SK-N-SH treated with all-trans-retinoic acid at 6 μM for 48 hours (cell line): ENCODE measurements around the gene CRYGB.
"Not testable (repeated sequence)": the region's sequence is repeated elsewhere in the genome, so short reads cannot be mapped to it uniquely, and the experiment has no call there.

ENCODE experiments used
- ATAC-seq: fragments of 200-7000 bp; cut with Tn5 transposase; 3 replicates; pipeline ENCODE4 v1.9.1; 2020; ENCODE audit warnings: mild to moderate bottlenecking, moderate library complexity
- ARNTL ChIP-seq: fragments of 450-650 bp; formaldehyde crosslinking; IDR thresholded peaks from 2 replicates; pipeline ENCODE4 v1.5.0; 2020; ENCODE audit warnings: low read depth, mild to moderate bottlenecking, moderate library complexity, borderline replicate concordance
- BACH2 ChIP-seq: fragments of 250-450 bp; sonication (Bioruptor Pico); IDR thresholded peaks from 2 replicates; pipeline ENCODE4 v1.9.0; 2021; ENCODE audit warnings: mild to moderate bottlenecking, borderline replicate concordance
- CSRNP3 ChIP-seq: fragments of 250-450 bp; sonication (Bioruptor Pico); IDR thresholded peaks from 2 replicates; pipeline ENCODE4 v1.5.1; 2021; ENCODE audit warnings: mild to moderate bottlenecking, moderate library complexity
- ESRRG ChIP-seq: fragments of 250-450 bp; sonication (Bioruptor Pico); IDR thresholded peaks from 2 replicates; pipeline ENCODE4 v1.6.1; 2021; ENCODE audit warnings: mild to moderate bottlenecking
- GLIS3 ChIP-seq: fragments of 250-450 bp; sonication (Bioruptor Pico); IDR thresholded peaks from 2 replicates; pipeline ENCODE4 v1.5.0; 2020; ENCODE audit warnings: mild to moderate bottlenecking, moderate library complexity
- ISL1 ChIP-seq: fragments of 250-450 bp; sonication (Bioruptor Pico); IDR thresholded peaks from 2 replicates; pipeline ENCODE4 v2.1.2; 2022; ENCODE audit warnings: mild to moderate bottlenecking, moderate library complexity
- OSR1 ChIP-seq: fragments of 250-450 bp; sonication (Bioruptor Pico); IDR thresholded peaks from 2 replicates; pipeline ENCODE4 v1.8.0; 2022; ENCODE audit warnings: moderate library complexity, mild to moderate bottlenecking, inconsistent platforms
- PPARA ChIP-seq: fragments of 250-450 bp; sonication (Bioruptor Pico); IDR thresholded peaks from 2 replicates; pipeline ENCODE4 v1.5.0; 2020; ENCODE audit warnings: mild to moderate bottlenecking, borderline replicate concordance
- RARB ChIP-seq: fragments of 250-450 bp; sonication (Bioruptor Pico); IDR thresholded peaks from 2 replicates; pipeline ENCODE4 v1.8.0; 2021; ENCODE audit warnings: mild to moderate bottlenecking, moderate library complexity
- SNAI2 ChIP-seq: fragments of 250-450 bp; sonication (Bioruptor Pico); IDR thresholded peaks from 2 replicates; pipeline ENCODE4 v1.5.0; 2020; ENCODE audit warnings: mild to moderate bottlenecking, moderate library complexity
- TCF4 ChIP-seq: fragments of 250-450 bp; sonication (Bioruptor Pico); IDR thresholded peaks from 2 replicates; pipeline ENCODE4 v1.8.0; 2021; ENCODE audit warnings: mild to moderate bottlenecking, moderate library complexity, borderline replicate concordance
- TOX ChIP-seq: fragments of 250-450 bp; sonication (Bioruptor Pico); IDR thresholded peaks from 2 replicates; pipeline ENCODE4 v1.8.0; 2021; ENCODE audit warnings: mild to moderate bottlenecking, moderate library complexity, borderline replicate concordance
- TSHZ2 ChIP-seq: fragments of 250-450 bp; sonication (Bioruptor Pico); IDR thresholded peaks from 2 replicates; pipeline ENCODE4 v1.5.0; 2020; ENCODE audit warnings: mild to moderate bottlenecking, moderate library complexity
- ZC3H10 ChIP-seq: fragments of 250-450 bp; sonication (Bioruptor Pico); IDR thresholded peaks from 2 replicates; pipeline ENCODE4 v1.5.1; 2021; ENCODE audit warnings: mild to moderate bottlenecking, moderate library complexity
- ZFP30 ChIP-seq: fragments of 450-650 bp; formaldehyde crosslinking; IDR thresholded peaks from 2 replicates; pipeline ENCODE4 v1.5.0; 2022; ENCODE audit warnings: mild to moderate bottlenecking, moderate library complexity
- ZNF565 ChIP-seq: fragments of 450-650 bp; formaldehyde crosslinking; conservative IDR thresholded peaks from 2 replicates; pipeline ENCODE4 v1.5.0; 2020; ENCODE audit warnings: low read depth, mild to moderate bottlenecking, moderate library complexity
- ZNF70 ChIP-seq: fragments of 450-650 bp; formaldehyde crosslinking; IDR thresholded peaks from 2 replicates; pipeline ENCODE4 v1.5.0; 2020; ENCODE audit warnings: mild to moderate bottlenecking, moderate library complexity
- TF ChIP-seq, protein P1 (sequence below): fragments of 250-450 bp; sonication (Bioruptor Pico); IDR thresholded peaks from 2 replicates; pipeline ENCODE4 v1.5.1; 2020; ENCODE audit warnings: low read depth, mild to moderate bottlenecking, moderate library complexity
- TF ChIP-seq, protein P2 (sequence below): fragments of 250-450 bp; sonication (Bioruptor Pico); IDR thresholded peaks from 2 replicates; pipeline ENCODE4 v1.8.0; 2021; ENCODE audit warnings: low read depth, mild to moderate bottlenecking, moderate library complexity, borderline replicate concordance
- TF ChIP-seq, protein P3 (sequence below): fragments of 250-450 bp; sonication (Bioruptor Pico); IDR thresholded peaks from 2 replicates; pipeline ENCODE4 v1.8.0; 2020; ENCODE audit warnings: mild to moderate bottlenecking, moderate library complexity, borderline replicate concordance

Gene CRYGB

GRCh38 chr2:208147008-208147407 is 1.1 kb upstream of the CRYGB start (continued):
- no peak for TF ChIP-seq TCF4 (CRISPR knock-in tag)
- TF ChIP-seq BACH2 = no peak
- TF ChIP-seq TOX = no peak
- TF ChIP-seq PPARA (CRISPR knock-in tag) = no peak

GRCh38 chr2:208142925-208143799 is 2.8 kb downstream of the CRYGB start:
- TF ChIP-seq OSR1 (no peak), BACH2 (no peak), ZNF565 (CRISPR knock-in tag) (no peak), GLIS3 (CRISPR knock-in tag) (no peak)
- TF ChIP-seq, all 23 proteins: peak for 0
- ATAC-seq = peak; percentile 43

- peak; percentile 80 for ATAC-seq
- TF ChIP-seq ZC3H10 (CRISPR knock-in tag) (no peak), TCF4 (CRISPR knock-in tag) (peak; percentile 40; the same call in 1 of the 2 replicates), RARB (no peak), ARNTL (no peak), TOX (no peak), TSHZ2 (CRISPR knock-in tag) (no peak), CSRNP3 (no peak), ZFP30 (no peak), ISL1 (CRISPR knock-in tag) (peak; percentile 77)
- TF ChIP-seq, protein P1, sequence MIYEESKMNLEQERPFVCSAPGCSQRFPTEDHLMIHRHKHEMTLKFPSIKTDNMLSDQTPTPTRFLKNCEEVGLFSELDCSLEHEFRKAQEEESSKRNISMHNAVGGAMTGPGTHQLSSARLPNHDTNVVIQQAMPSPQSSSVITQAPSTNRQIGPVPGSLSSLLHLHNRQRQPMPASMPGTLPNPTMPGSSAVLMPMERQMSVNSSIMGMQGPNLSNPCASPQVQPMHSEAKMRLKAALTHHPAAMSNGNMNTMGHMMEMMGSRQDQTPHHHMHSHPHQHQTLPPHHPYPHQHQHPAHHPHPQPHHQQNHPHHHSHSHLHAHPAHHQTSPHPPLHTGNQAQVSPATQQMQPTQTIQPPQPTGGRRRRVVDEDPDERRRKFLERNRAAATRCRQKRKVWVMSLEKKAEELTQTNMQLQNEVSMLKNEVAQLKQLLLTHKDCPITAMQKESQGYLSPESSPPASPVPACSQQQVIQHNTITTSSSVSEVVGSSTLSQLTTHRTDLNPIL (CRISPR knock-in tag) = no peak
Observed at GRCh38 chr2:208142240-208142924, 3.6 kb downstream of the CRYGB start.

GRCh38 chr2:208139447-208139846 is 6.5 kb downstream of the CRYGB start:
- TF ChIP-seq ZNF565 (CRISPR knock-in tag) (no peak), ESRRG (CRISPR knock-in tag) (no peak), TOX (no peak), ZNF70 (CRISPR knock-in tag) (no peak), ARNTL (no peak), OSR1 (no peak), ZC3H10 (CRISPR knock-in tag) (no peak), TCF4 (CRISPR knock-in tag) (no peak), ISL1 (CRISPR knock-in tag) (no peak), GLIS3 (CRISPR knock-in tag) (no peak), RARB (no peak), SNAI2 (CRISPR knock-in tag) (no peak)
- TF ChIP-seq, protein P2, sequence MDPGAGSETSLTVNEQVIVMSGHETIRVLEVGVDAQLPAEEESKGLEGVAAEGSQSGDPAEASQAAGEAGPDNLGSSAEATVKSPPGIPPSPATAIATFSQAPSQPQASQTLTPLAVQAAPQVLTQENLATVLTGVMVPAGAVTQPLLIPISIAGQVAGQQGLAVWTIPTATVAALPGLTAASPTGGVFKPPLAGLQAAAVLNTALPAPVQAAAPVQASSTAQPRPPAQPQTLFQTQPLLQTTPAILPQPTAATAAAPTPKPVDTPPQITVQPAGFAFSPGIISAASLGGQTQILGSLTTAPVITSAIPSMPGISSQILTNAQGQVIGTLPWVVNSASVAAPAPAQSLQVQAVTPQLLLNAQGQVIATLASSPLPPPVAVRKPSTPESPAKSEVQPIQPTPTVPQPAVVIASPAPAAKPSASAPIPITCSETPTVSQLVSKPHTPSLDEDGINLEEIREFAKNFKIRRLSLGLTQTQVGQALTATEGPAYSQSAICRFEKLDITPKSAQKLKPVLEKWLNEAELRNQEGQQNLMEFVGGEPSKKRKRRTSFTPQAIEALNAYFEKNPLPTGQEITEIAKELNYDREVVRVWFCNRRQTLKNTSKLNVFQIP (CRISPR knock-in tag) = no peak
- TF ChIP-seq, protein P3, sequence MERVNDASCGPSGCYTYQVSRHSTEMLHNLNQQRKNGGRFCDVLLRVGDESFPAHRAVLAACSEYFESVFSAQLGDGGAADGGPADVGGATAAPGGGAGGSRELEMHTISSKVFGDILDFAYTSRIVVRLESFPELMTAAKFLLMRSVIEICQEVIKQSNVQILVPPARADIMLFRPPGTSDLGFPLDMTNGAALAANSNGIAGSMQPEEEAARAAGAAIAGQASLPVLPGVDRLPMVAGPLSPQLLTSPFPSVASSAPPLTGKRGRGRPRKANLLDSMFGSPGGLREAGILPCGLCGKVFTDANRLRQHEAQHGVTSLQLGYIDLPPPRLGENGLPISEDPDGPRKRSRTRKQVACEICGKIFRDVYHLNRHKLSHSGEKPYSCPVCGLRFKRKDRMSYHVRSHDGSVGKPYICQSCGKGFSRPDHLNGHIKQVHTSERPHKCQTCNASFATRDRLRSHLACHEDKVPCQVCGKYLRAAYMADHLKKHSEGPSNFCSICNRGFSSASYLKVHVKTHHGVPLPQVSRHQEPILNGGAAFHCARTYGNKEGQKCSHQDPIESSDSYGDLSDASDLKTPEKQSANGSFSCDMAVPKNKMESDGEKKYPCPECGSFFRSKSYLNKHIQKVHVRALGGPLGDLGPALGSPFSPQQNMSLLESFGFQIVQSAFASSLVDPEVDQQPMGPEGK (CRISPR knock-in tag) = no peak
- no peak for ATAC-seq

- not testable (repeated sequence) for ATAC-seq
Observed at GRCh38 chr2:208138334-208138733, 7.6 kb downstream of the CRYGB start.
